ENCODE results near the gene PICK1.
"Not testable (repeated sequence)": the region's sequence is repeated elsewhere in the genome, so short reads cannot be mapped to it uniquely, and the experiment has no call there.

Gene PICK1

GRCh38 chr22:38118747-38119146, 61.5 kb downstream of the PICK1 start:
- DNase-seq, result not testable (repeated sequence)

- no peak for DNase-seq
Observed at GRCh38 chr22:38120359-38121110, 63.3 kb downstream of the PICK1 start.

GRCh38 chr22:38122616-38123015, 65.4 kb downstream of the PICK1 start:
- no peak for DNase-seq

GRCh38 chr22:38124236-38124974, 67.2 kb downstream of the PICK1 start:
- DNase-seq, result no peak

GRCh38 chr22:38125038-38125610, 67.9 kb downstream of the PICK1 start:
- DNase-seq, result no peak
